Smooth muscle cell (in vitro differentiated cells): ENCODE data around the gene TAF15. TPM values are rescaled to one million over a fixed set of nuclear protein-coding genes. Genes with fewer than 3 reads are reported as not detected.

ENCODE experiments used
- DNase-seq: peaks from one replicate; lab custom pipeline; 2025; ENCODE audit not compliant: unreplicated experiment; lab: John Stamatoyannopoulos, UW
- H2AFZ ChIP-seq: fragments of 200-600 bp; sonication (generic); 2 replicates; pipeline ENCODE4 v1.6.0; 2016; ENCODE audit warnings: antibody characterized with exemption, low read depth, mild to moderate bottlenecking
- H3F3A ChIP-seq: fragments of 200-600 bp; sonication (generic); 2 replicates; pipeline ENCODE4 v1.6.0; 2017; ENCODE audit warnings: antibody characterized with exemption, low read depth
- H3K27ac ChIP-seq: fragments of 200-600 bp; sonication (generic); 2 replicates; pipeline ENCODE4 v1.5.1; 2016; ENCODE audit warnings: low read depth, mild to moderate bottlenecking
- H3K27me3 ChIP-seq: fragments of 200-600 bp; sonication (generic); 2 replicates; pipeline ENCODE4 v1.6.1; 2016; ENCODE audit warnings: low read depth, mild to moderate bottlenecking
- H3K36me3 ChIP-seq: fragments of 200-600 bp; sonication (generic); 2 replicates; pipeline ENCODE4 v1.5.1; 2016; ENCODE audit warnings: low read depth
- H3K4me1 ChIP-seq: fragments of 200-600 bp; sonication (generic); 2 replicates; pipeline ENCODE4 v1.5.1; 2016; ENCODE audit warnings: low read depth
- H3K4me2 ChIP-seq: fragments of 200-600 bp; sonication (generic); 2 replicates; pipeline ENCODE4 v1.6.0; 2016; ENCODE audit warnings: mild to moderate bottlenecking
- H3K4me3 ChIP-seq: fragments of 200-600 bp; sonication (generic); 2 replicates; pipeline ENCODE4 v1.5.1; 2016; ENCODE audit warnings: mild to moderate bottlenecking
- H3K79me2 ChIP-seq: fragments of 200-600 bp; sonication (generic); 2 replicates; pipeline ENCODE4 v1.6.0; 2016; ENCODE audit warnings: low read depth, mild to moderate bottlenecking
- H3K9ac ChIP-seq: fragments of 200-600 bp; sonication (generic); 2 replicates; pipeline ENCODE4 v1.6.0; 2016; ENCODE audit warnings: low read depth
- H3K9me3 ChIP-seq: fragments of 200-600 bp; sonication (generic); replicated peaks from 2 replicates; pipeline ENCODE4 v1.5.1; 2016; ENCODE audit warnings: low read depth
- H4K20me1 ChIP-seq: fragments of 200-600 bp; sonication (generic); 2 replicates; pipeline ENCODE4 v1.6.0; 2016; ENCODE audit warnings: low read depth
- CTCF ChIP-seq: fragments of 200-600 bp; sonication (generic); IDR thresholded peaks from 2 replicates; pipeline ENCODE4 v1.5.1; 2017; ENCODE audit warnings: borderline replicate concordance, mild to moderate bottlenecking, antibody characterized with exemption; ENCODE audit not compliant: insufficient read depth, poor library complexity, severe bottlenecking
- WGBS: methylation state at CpG from one replicate; pipeline ENCODE4 v1.1.7; 2016; ENCODE audit warnings: low lambda C conversion rate; 5-methylcytosine and 5-hydroxymethylcytosine counted together
- polyA plus RNA-seq: library from polyadenylated mRNA; unstranded; fragments of >200 nt; fragmentation: Nextera tagmentation; extraction: Ambion mirVana; gene quantifications from 2 replicates; pipeline ENCODE4 v1.2.1, GENCODE V29; 2016
- total RNA-seq: library from RNA; depleted of rRNA; stranded (reverse); fragments of >200 nt; gene quantifications from 2 replicates; pipeline ENCODE4 v1.2.3, GENCODE V29; 2014

Gene TAF15
- total and polyA plus RNA-seq, 2 experiments from 2014 or later, result 4.2 to 33.3 TPM

GRCh38 chr17:35847006-35847405 lies 37.7 kb downstream of the TAF15 start:
- Histone ChIP-seq H2AFZ (no peak overlapping the region), H3K9ac (no peak overlapping the region), H3K27ac (peak overlapping the region; percentile 44), H3K4me3 (no peak overlapping the region), H3K79me2 (peaks cover 5% of the 10 kb centered on the region), H3K36me3 (peaks cover 7% of the 10 kb centered on the region), H4K20me1 (peaks cover 45% of the 10 kb centered on the region), H3F3A (peaks cover 19% of the 10 kb centered on the region), H3K4me1 (no peaks in the 10 kb centered on the region), H3K27me3 (no peaks in the 10 kb centered on the region), H3K9me3 (no peaks in the 10 kb centered on the region), H3K4me2 (peak overlapping the region; percentile 35)
- DNase-seq, result no peak
- 90% methylated on average over 2 of the region's 2 CpGs for WGBS
- TF ChIP-seq CTCF, result no peak

GRCh38 chr17:35847633-35848373 lies 38.5 kb downstream of the TAF15 start:
- Histone ChIP-seq H3K4me2 (no peak overlapping the region), H3K4me3 (no peak overlapping the region), H3K27me3 (no peaks in the 10 kb centered on the region), H3K4me1 (no peaks in the 10 kb centered on the region), H3K36me3 (peaks cover 3% of the 10 kb centered on the region), H3F3A (peaks cover 19% of the 10 kb centered on the region), H4K20me1 (peaks cover 38% of the 10 kb centered on the region), H3K79me2 (peaks cover under 1% of the 10 kb centered on the region), H3K27ac (no peak overlapping the region), H3K9ac (no peak overlapping the region), H3K9me3 (no peaks in the 10 kb centered on the region), H2AFZ (no peak overlapping the region)
- no peak for DNase-seq
- TF ChIP-seq CTCF, result no peak
- WGBS, result 94% methylated on average over 4 of the region's 4 CpGs

- Histone ChIP-seq H3K79me2 (no peaks in the 10 kb centered on the region), H3K9me3 (no peaks in the 10 kb centered on the region), H3F3A (peaks cover 19% of the 10 kb centered on the region), H3K27me3 (no peaks in the 10 kb centered on the region), H3K9ac (no peak overlapping the region), H4K20me1 (peaks cover 26% of the 10 kb centered on the region), H3K4me1 (no peaks in the 10 kb centered on the region), H3K4me3 (no peak overlapping the region), H3K36me3 (no peaks in the 10 kb centered on the region), H3K4me2 (no peak overlapping the region), H2AFZ (no peak overlapping the region), H3K27ac (no peak overlapping the region)
- 68% methylated on average over 7 of the region's 7 CpGs for WGBS
- no peak for DNase-seq
- TF ChIP-seq CTCF, result peak; percentile 82
Observed at GRCh38 chr17:35849469-35850348, 40.4 kb downstream of the TAF15 start.
